HG02840 (cell line): ENCODE measurements around the gene ADGRG2.
"Not testable (repeated sequence)": the region's sequence is repeated elsewhere in the genome, so short reads cannot be mapped to it uniquely, and the experiment has no call there.

ENCODE experiments used
- ATAC-seq: cut with Tn5 transposase; IDR thresholded peaks from one replicate; pipeline ENCODE4 v1.9.1; 2021; ENCODE audit warnings: mild to moderate bottlenecking, moderate library complexity, moderate number of reproducible peaks; ENCODE audit not compliant: unreplicated experiment, low FRiP score

The ADGRG2 gene

GRCh38 chrX:19007011-19007410, 115.3 kb downstream of the ADGRG2 start:
- ATAC-seq = no peak

GRCh38 chrX:19005909-19006308, 116.4 kb downstream of the ADGRG2 start:
- ATAC-seq = no peak

GRCh38 chrX:19003756-19004155, 118.5 kb downstream of the ADGRG2 start:
- no peak for ATAC-seq

GRCh38 chrX:18998653-18999052, 123.6 kb downstream of the ADGRG2 start:
- no peak for ATAC-seq

- no peak for ATAC-seq
Measured at GRCh38 chrX:18997916-18998315, 124.4 kb downstream of the ADGRG2 start.

GRCh38 chrX:18996536-18996935, 125.7 kb downstream of the ADGRG2 start:
- no peak for ATAC-seq

GRCh38 chrX:18995221-18995620, 127.0 kb downstream of the ADGRG2 start:
- ATAC-seq = no peak

- no peak for ATAC-seq
Measured at GRCh38 chrX:18994713-18995112, 127.6 kb downstream of the ADGRG2 start.

GRCh38 chrX:18992829-18993228, 129.4 kb downstream of the ADGRG2 start:
- no peak for ATAC-seq

- ATAC-seq = no peak
Measured at GRCh38 chrX:18985186-18985435, 137.2 kb downstream of the ADGRG2 start.

- ATAC-seq = peak; percentile 86
Measured at GRCh38 chrX:18984381-18985185, 137.7 kb downstream of the ADGRG2 start.

GRCh38 chrX:18983666-18984380, 138.4 kb downstream of the ADGRG2 start, which contains the start of gene PHKA2:
PHKA2 (minus strand) TSS chrX:18984114; CDS start chrX:18983932, 182 bp downstream.
- ATAC-seq = peak; percentile 45

GRCh38 chrX:18981124-18981807, 141.0 kb downstream of the ADGRG2 start:
- no peak for ATAC-seq

GRCh38 chrX:18980262-18980661, 142.0 kb downstream of the ADGRG2 start:
- ATAC-seq = not testable (repeated sequence)

- ATAC-seq = no peak
Measured at GRCh38 chrX:18974993-18975392, 147.3 kb downstream of the ADGRG2 start.

GRCh38 chrX:18973527-18974192, 148.6 kb downstream of the ADGRG2 start:
- ATAC-seq = no peak

- ATAC-seq = no peak
Measured at GRCh38 chrX:18971506-18971905, 150.8 kb downstream of the ADGRG2 start.

- ATAC-seq = no peak
Measured at GRCh38 chrX:18970465-18970864, 151.8 kb downstream of the ADGRG2 start.

- no peak for ATAC-seq
Measured at GRCh38 chrX:18966624-18967023, 155.6 kb downstream of the ADGRG2 start.

GRCh38 chrX:18964901-18965300, 157.4 kb downstream of the ADGRG2 start:
- ATAC-seq = no peak

- ATAC-seq = no peak
Measured at GRCh38 chrX:18964026-18964425, 158.2 kb downstream of the ADGRG2 start.
